WTC11 (cell line): ENCODE measurements around the gene CLASP1. TPM values are rescaled to one million over a fixed set of nuclear protein-coding genes. Genes with fewer than 3 reads are reported as not detected.

Experiments used
- ATAC-seq: fragments of 200-7000 bp; cut with Tn5 transposase; 2 replicates; pipeline ENCODE4 v1.10.0; 2021; ENCODE audit warnings: mild to moderate bottlenecking, moderate library complexity
- CTCF ChIA-PET: fragments of 300-600 bp; sonication (Branson Sonifier 250); formaldehyde crosslinking; loops from one replicate; lab custom pipeline; 2021; ENCODE audit warnings: antibody characterized with exemption; lab: Charles Lee
- POLR2A ChIA-PET: fragments of 350-600 bp; sonication (Branson Sonifier 250); formaldehyde crosslinking; loops from one replicate; lab custom pipeline; 2021; ENCODE audit warnings: antibody characterized with exemption; lab: Charles Lee
- DNase-seq: peaks from one replicate; pipeline ENCODE4 v3.0.0; 2021; ENCODE audit warnings: low spot score
- H3K27ac Mint-ChIP-seq: 2 replicates; pipeline ENCODE4 v1.8.0; 2021; ENCODE audit warnings: mixed read lengths
- H3K27me3 Mint-ChIP-seq: 2 replicates; pipeline ENCODE4 v1.8.0; 2021; ENCODE audit warnings: low read depth, mild to moderate bottlenecking, moderate library complexity, mixed read lengths
- H3K36me3 Mint-ChIP-seq: 2 replicates; pipeline ENCODE4 v1.8.0; 2021; ENCODE audit warnings: mixed read lengths
- H3K4me1 Mint-ChIP-seq: 2 replicates; pipeline ENCODE4 v1.8.0; 2022; ENCODE audit warnings: mixed read lengths
- H3K4me3 Mint-ChIP-seq: 2 replicates; pipeline ENCODE4 v1.8.0; 2021; ENCODE audit warnings: mild to moderate bottlenecking, moderate library complexity, mixed read lengths
- H3K9me3 Mint-ChIP-seq: 2 replicates; pipeline ENCODE4 v1.8.0; 2021; ENCODE audit warnings: mixed read lengths
- ATF6 ChIP-seq: sonication (generic); formaldehyde crosslinking; IDR thresholded peaks from 2 replicates; pipeline ENCODE4 v1.8.1; 2023; ENCODE audit warnings: mild to moderate bottlenecking, missing genetic modification reagents
- CTCF ChIP-seq: fragments of 200-600 bp; IDR thresholded peaks from 2 replicates; pipeline ENCODE4 v1.8.0; 2022; ENCODE audit warnings: antibody characterized with exemption
- E2F1 ChIP-seq: sonication (generic); formaldehyde crosslinking; IDR thresholded peaks from 2 replicates; pipeline ENCODE4 v1.8.0; 2022; ENCODE audit warnings: mild to moderate bottlenecking, missing genetic modification reagents
- E2F5 ChIP-seq: sonication (generic); formaldehyde crosslinking; IDR thresholded peaks from 2 replicates; pipeline ENCODE4 v1.8.1; 2022; ENCODE audit warnings: mild to moderate bottlenecking, moderate library complexity, missing genetic modification reagents
- EMX1 ChIP-seq: fragments of 250-450 bp; sonication (Bioruptor Pico); IDR thresholded peaks from 2 replicates; pipeline ENCODE4 v1.8.0; 2021; ENCODE audit warnings: mild to moderate bottlenecking
- ESRRA ChIP-seq: sonication (generic); formaldehyde crosslinking; IDR thresholded peaks from 2 replicates; pipeline ENCODE4 v1.8.1; 2022; ENCODE audit warnings: mild to moderate bottlenecking, missing genetic modification reagents, borderline replicate concordance
- GTF2I ChIP-seq: fragments of 250-450 bp; sonication (Bioruptor Pico); conservative IDR thresholded peaks from 2 replicates; pipeline ENCODE4 v1.4.0; 2021; ENCODE audit warnings: mild to moderate bottlenecking
- NR2C2 ChIP-seq: sonication (generic); formaldehyde crosslinking; IDR thresholded peaks from 2 replicates; pipeline ENCODE4 v1.8.0; 2022; ENCODE audit warnings: mild to moderate bottlenecking, missing genetic modification reagents
- NR3C1 ChIP-seq: sonication (generic); formaldehyde crosslinking; conservative IDR thresholded peaks from 2 replicates; pipeline ENCODE4 v1.8.1; 2023; ENCODE audit warnings: low read depth, mild to moderate bottlenecking, missing genetic modification reagents
- OVOL2 ChIP-seq: fragments of 250-450 bp; sonication (Bioruptor Pico); IDR thresholded peaks from 2 replicates; pipeline ENCODE4 v1.9.0; 2021; ENCODE audit warnings: mild to moderate bottlenecking, borderline replicate concordance
- RELA ChIP-seq: sonication (generic); formaldehyde crosslinking; IDR thresholded peaks from 2 replicates; pipeline ENCODE4 v1.8.1; 2022; ENCODE audit warnings: missing genetic modification reagents, mild to moderate bottlenecking, borderline replicate concordance
- SP1 ChIP-seq: sonication (generic); formaldehyde crosslinking; conservative IDR thresholded peaks from 2 replicates; pipeline ENCODE4 v1.8.1; 2022; ENCODE audit warnings: missing genetic modification reagents
- STAT6 ChIP-seq: sonication (generic); formaldehyde crosslinking; conservative IDR thresholded peaks from 2 replicates; pipeline ENCODE4 v1.8.1; 2023; ENCODE audit warnings: mild to moderate bottlenecking, low read depth, missing genetic modification reagents, moderate library complexity
- ZNF423 ChIP-seq: fragments of 250-450 bp; sonication (Bioruptor Pico); IDR thresholded peaks from 2 replicates; pipeline ENCODE4 v2.1.2; 2022; ENCODE audit warnings: mild to moderate bottlenecking, moderate library complexity
- total RNA-seq: library from RNA; stranded (reverse); gene quantifications from 3 replicates; pipeline ENCODE4 v1.2.3, GENCODE V29; 2021
- TF ChIP-seq, protein P1 (sequence below): fragments of 250-450 bp; sonication (Bioruptor Pico); IDR thresholded peaks from 2 replicates; pipeline ENCODE4 v1.9.0; 2021; ENCODE audit warnings: mild to moderate bottlenecking
- TF ChIP-seq, protein P2 (sequence below): fragments of 250-450 bp; sonication (Bioruptor Pico); IDR thresholded peaks from 2 replicates; pipeline ENCODE4 v1.9.0; 2021; ENCODE audit warnings: moderate library complexity, mild to moderate bottlenecking, inconsistent platforms, borderline replicate concordance
- TF ChIP-seq, protein P3 (sequence below): sonication (generic); formaldehyde crosslinking; IDR thresholded peaks from 2 replicates; pipeline ENCODE4 v1.8.0; 2023; ENCODE audit warnings: mild to moderate bottlenecking, missing genetic modification reagents

The CLASP1 gene
- total RNA-seq, 1 experiment from 2014 or later = 50.0 TPM

- TF ChIP-seq STAT6 (no peak), ESRRA (0 out of 2 replicates have a peak, but pooled peaks have one; percentile 59), E2F1 (CRISPR knock-in tag) (no peak), RELA (CRISPR knock-in tag) (no peak), ATF6 (CRISPR knock-in tag) (no peak), NR2C2 (CRISPR knock-in tag) (no peak), NR3C1 (CRISPR knock-in tag) (no peak), CTCF (no peak), EMX1 (CRISPR knock-in tag) (no peak), OVOL2 (no peak)
- TF ChIP-seq, protein P1, sequence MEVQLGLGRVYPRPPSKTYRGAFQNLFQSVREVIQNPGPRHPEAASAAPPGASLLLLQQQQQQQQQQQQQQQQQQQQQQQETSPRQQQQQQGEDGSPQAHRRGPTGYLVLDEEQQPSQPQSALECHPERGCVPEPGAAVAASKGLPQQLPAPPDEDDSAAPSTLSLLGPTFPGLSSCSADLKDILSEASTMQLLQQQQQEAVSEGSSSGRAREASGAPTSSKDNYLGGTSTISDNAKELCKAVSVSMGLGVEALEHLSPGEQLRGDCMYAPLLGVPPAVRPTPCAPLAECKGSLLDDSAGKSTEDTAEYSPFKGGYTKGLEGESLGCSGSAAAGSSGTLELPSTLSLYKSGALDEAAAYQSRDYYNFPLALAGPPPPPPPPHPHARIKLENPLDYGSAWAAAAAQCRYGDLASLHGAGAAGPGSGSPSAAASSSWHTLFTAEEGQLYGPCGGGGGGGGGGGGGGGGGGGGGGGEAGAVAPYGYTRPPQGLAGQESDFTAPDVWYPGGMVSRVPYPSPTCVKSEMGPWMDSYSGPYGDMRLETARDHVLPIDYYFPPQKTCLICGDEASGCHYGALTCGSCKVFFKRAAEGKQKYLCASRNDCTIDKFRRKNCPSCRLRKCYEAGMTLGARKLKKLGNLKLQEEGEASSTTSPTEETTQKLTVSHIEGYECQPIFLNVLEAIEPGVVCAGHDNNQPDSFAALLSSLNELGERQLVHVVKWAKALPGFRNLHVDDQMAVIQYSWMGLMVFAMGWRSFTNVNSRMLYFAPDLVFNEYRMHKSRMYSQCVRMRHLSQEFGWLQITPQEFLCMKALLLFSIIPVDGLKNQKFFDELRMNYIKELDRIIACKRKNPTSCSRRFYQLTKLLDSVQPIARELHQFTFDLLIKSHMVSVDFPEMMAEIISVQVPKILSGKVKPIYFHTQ = no peak
- TF ChIP-seq, protein P2, sequence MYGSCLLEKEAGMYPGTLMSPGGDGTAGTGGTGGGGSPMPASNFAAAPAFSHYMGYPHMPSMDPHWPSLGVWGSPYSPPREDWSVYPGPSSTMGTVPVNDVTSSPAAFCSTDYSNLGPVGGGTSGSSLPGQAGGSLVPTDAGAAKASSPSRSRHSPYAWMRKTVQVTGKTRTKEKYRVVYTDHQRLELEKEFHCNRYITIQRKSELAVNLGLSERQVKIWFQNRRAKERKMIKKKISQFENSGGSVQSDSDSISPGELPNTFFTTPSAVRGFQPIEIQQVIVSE (CRISPR knock-in tag) = no peak
These were observed 119.0 kb downstream of the CLASP1 start (continued) for GRCh38 chr2:121530212-121530705.

DNA sequence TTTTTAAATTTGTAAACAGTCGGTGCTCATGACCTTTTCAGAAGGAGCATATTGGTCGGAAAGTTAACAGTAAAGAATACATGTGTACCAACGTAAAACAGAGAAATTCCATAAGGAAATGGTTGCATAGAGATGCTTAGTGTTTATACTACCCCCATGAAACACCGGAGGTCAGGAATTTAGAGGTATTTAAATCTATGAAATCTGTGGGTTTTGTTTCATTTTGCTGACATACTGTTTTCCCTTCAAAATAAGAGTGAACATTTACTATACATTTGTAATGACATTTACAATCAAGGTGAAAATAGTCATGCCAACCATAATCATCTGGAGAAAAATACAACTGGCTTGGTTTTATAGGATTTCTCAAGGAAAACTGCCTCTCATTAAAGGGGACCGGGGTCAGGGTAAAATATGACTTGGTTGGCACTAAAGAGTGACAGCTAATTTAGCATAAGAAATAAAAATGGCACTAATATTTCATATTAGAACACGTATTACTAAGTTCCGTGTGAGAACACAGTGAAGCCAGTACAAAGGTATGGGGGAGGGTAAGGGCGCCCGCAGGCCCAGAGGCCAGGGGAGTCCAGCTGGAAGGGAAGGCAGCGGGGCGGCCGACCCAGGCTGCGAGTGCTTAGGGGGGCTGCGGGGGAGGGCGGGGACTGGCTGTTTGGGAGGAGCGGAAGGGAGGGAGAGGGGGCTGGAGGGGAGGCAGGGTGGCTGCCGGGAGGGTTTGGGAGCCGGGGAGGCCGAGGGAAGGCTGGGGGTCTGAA lies 119.6 kb downstream of the CLASP1 start:
- H3K4me1 Mint-ChIP-seq = peaks cover 52% of the 10 kb centered on the region
- peak overlapping the region; percentile 100 for H3K27ac Mint-ChIP-seq
- H3K27me3 Mint-ChIP-seq = no peaks in the 10 kb centered on the region
- peak overlapping the region; percentile 91 for H3K4me3 Mint-ChIP-seq
- ChIA-PET CTCF (interaction anchor here (0.6 to 1.9 kb wide), 7 partner anchors 16 to 220 kb away, joined by 3 to 7 read pairs (median 4); partner anchors contain the start of gene CLASP1), POLR2A (interaction anchor here (0.6 to 3.6 kb wide), 5 partner anchors 28 to 454 kb away, joined by 3 to 27 read pairs (median 3); partner anchors contain the start of genes CLASP1 and NIFK)
- peaks cover 9% of the 10 kb centered on the region for H3K36me3 Mint-ChIP-seq
- DNase-seq (no peak), ATAC-seq (peak; percentile 61)
- H3K9me3 Mint-ChIP-seq = no peaks in the 10 kb centered on the region
- TF ChIP-seq GTF2I (CRISPR knock-in tag) (no peak), ZNF423 (CRISPR knock-in tag) (peak; percentile 8; the same call in 1 of the 2 replicates), E2F5 (CRISPR knock-in tag) (no peak), SP1 (CRISPR knock-in tag) (peak; percentile 79; the same call in 1 of the 2 replicates)
- TF ChIP-seq, protein P3, sequence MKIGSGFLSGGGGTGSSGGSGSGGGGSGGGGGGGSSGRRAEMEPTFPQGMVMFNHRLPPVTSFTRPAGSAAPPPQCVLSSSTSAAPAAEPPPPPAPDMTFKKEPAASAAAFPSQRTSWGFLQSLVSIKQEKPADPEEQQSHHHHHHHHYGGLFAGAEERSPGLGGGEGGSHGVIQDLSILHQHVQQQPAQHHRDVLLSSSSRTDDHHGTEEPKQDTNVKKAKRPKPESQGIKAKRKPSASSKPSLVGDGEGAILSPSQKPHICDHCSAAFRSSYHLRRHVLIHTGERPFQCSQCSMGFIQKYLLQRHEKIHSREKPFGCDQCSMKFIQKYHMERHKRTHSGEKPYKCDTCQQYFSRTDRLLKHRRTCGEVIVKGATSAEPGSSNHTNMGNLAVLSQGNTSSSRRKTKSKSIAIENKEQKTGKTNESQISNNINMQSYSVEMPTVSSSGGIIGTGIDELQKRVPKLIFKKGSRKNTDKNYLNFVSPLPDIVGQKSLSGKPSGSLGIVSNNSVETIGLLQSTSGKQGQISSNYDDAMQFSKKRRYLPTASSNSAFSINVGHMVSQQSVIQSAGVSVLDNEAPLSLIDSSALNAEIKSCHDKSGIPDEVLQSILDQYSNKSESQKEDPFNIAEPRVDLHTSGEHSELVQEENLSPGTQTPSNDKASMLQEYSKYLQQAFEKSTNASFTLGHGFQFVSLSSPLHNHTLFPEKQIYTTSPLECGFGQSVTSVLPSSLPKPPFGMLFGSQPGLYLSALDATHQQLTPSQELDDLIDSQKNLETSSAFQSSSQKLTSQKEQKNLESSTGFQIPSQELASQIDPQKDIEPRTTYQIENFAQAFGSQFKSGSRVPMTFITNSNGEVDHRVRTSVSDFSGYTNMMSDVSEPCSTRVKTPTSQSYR = peak; percentile 43; the same call in 1 of the 2 replicates
